ENCODE results near the gene SYNPR.
"Not testable (repeated sequence)": the region's sequence is repeated elsewhere in the genome, so short reads cannot be mapped to it uniquely, and the experiment has no call there.

Gene SYNPR

GRCh38 chr3:63278171-63279004 lies at the start of gene SYNPR:
Gene SYNPR (plus strand): TSS chr3:63278308.
- DNase-seq (ENCODE audit: low read depth), result no peak

DNA sequence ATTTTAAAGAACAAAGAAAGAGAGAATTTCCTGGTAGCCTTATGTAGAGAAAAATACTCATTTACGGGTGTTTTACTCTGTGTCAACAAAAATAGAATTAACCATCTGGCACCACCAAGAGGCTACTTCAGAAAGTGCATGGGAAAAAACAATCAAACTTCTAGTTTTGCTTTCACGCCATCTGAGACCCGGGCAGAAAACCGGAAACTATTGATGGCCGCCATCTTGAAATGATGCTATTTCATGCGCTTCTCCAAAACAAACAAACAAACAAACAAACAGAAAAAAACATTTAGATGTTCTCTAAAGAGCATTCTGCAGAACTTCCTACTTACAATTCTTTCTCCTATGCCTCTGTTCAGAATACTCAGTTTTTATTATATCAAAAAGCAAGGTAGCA lies 49.4 kb upstream of the SYNPR start:
- no peak for DNase-seq (ENCODE audit: low read depth)

GRCh38 chr3:63230146-63230545 lies 48.0 kb upstream of the SYNPR start:
- DNase-seq (ENCODE audit: low read depth), result no peak

- DNase-seq (ENCODE audit: low read depth), result no peak
Measured at GRCh38 chr3:63231643-63232042, 46.5 kb upstream of the SYNPR start.

- no peak for DNase-seq (ENCODE audit: low read depth)
Measured at GRCh38 chr3:63232764-63233396, 45.2 kb upstream of the SYNPR start.

DNA sequence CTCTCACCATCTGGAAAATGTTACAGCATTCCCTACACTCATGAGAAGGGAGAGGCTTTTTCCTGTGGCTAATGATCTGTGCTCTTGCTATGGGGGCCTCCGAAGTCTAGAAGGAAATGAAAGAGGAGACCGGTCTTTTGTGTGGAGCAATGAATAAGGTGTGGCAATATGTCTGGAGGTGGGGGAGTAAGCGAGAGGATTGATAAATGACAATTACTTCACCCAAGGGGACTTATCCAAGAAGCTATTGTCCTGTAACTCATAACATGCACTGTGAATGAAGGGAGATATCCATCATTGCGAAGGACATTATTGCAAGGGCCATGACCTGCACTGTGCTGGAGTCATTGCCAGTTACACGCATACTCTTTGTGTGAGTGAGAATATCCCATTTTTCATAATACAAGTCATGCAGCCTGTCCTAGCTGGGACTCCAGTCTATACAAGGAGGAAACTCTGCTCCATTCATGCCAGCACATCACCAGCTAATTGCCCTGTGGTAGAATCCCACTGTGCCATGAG lies 37.7 kb upstream of the SYNPR start:
- no peak for DNase-seq (ENCODE audit: low read depth)

GRCh38 chr3:63242124-63242523 lies 36.0 kb upstream of the SYNPR start:
- DNase-seq (ENCODE audit: low read depth), result no peak

DNA sequence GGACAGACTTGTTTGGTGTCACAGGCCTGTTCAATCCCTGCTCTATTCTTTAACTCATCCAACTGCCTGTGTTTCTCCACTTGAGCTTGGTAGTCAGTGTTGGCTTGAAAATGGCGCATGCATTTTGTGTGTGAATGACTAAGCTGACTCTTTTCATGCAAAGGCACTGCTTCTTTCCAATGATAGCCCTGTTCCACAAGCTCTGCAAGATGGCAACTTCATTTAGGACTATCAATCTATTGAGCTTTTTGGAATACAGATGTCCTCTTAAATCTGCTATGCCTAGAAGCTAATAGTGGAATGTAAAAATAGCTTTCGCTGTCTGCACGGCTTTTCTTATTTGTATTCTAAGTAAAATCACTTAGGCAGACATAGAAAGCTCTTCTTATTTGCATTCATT lies 33.6 kb upstream of the SYNPR start:
- no peak for DNase-seq (ENCODE audit: low read depth)

- no peak for DNase-seq (ENCODE audit: low read depth)
Measured at GRCh38 chr3:63245726-63246241, 32.3 kb upstream of the SYNPR start.

DNA sequence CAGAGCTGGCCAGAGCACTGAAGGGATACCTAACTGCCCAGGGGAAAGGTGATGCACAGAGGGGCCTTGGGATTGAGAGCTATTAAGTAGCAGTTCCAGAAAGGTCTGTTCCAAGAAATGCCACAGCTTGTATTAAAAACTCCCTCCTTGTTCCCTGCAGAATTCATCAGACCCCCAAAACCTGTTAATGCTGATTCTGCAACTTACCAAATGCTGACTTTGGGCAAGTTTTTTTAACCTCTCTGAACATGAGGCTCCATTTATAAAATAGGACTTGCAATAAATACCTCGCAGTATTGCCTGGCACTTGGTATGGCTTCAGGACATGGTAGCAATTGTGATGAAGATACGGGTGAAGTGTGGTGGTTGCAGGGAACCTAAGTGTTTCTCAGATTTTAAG lies 30.1 kb upstream of the SYNPR start:
- DNase-seq (ENCODE audit: low read depth), result no peak

GRCh38 chr3:63251499-63251898 lies 26.6 kb upstream of the SYNPR start:
- DNase-seq (ENCODE audit: low read depth), result no peak

- not testable (repeated sequence) for DNase-seq (ENCODE audit: low read depth)
Measured at GRCh38 chr3:63255819-63256218, 22.3 kb upstream of the SYNPR start.

DNA sequence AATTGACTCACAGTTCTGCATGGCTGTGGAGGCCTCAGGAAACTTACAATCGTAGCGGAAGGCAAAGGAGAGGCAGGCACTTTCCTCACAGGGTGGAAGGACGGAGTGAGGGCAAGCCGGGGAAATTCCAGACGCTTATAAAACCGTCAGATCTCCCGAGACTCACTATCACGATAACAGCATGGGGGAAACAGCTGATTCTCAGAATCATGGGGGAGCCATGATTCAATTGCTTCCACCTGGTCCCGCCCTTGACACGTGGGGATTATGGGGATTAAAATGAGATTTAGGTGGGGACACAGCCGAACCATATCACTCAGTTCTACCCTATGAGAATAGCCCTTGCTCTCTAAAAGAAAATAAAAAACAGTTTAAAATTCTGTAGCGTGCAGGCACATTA lies 13.4 kb upstream of the SYNPR start:
- DNase-seq (ENCODE audit: low read depth), result no peak

- DNase-seq (ENCODE audit: low read depth), result no peak
Measured at GRCh38 chr3:63274359-63274758, 3.7 kb upstream of the SYNPR start.

- no peak for DNase-seq (ENCODE audit: low read depth)
Measured at GRCh38 chr3:63279005-63279841, 1.1 kb downstream of the SYNPR start.

- DNase-seq (ENCODE audit: low read depth), result no peak
Measured at GRCh38 chr3:63287610-63288009, 9.5 kb downstream of the SYNPR start.

DNA sequence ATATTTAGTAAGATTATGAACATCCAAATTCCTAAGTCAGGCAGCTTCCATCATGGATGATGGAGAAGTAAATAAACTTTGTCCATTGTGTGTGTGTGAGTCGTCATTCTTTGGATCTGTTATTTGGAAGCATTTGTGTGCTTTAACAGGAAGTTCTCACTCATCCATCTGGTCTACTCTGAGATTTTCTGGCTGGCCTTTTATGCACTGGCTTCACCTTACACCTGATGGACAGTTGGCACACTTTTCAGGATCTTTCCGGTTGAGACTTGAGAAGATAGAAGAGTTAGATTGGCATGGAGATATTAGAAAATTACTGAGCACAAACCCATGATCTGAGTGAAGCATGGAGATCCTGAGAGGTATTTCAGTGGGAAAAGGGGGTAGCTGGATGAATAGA lies 12.6 kb downstream of the SYNPR start:
- no peak for DNase-seq (ENCODE audit: low read depth)

GRCh38 chr3:63294332-63294731 lies 16.2 kb downstream of the SYNPR start:
- no peak for DNase-seq (ENCODE audit: low read depth)

DNA sequence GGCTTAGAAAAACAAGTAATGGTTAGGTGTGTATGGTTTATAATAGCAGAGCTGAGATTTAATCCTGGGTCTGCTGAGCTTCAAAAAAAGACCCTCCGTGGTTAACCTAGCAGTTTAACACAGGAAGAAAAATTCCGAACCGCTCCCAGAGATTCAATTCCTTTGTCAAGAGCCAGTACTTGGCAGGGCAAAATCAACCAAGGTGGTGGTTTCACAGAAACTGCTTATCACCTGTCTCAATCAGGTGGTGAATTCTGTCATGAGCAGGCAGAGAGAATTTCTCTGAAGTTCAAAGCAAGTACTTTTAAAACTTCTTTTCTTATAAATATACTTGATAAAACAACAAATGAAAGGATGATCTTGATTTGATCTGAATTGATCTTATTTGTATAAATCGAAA lies 17.2 kb downstream of the SYNPR start:
- DNase-seq (ENCODE audit: low read depth), result no peak

DNA sequence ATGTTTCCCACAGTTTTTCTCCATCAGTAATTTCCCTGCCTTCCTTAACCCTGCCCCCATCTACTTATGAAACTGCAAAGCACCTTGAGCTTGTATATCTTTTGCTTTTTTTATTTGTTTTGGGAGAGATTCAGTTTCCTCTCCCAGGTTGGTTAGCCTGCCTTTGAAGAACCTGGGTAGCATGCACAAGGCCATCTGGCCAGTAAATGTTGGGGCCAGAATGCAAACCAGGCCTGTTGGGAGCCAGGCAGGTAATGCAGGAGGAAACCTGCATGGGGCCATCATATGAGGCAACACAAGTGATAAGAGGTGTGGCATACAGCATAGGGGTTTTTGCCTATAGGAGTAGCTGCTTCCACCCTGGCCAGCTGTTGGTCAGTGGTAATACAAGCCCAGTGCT lies 17.7 kb downstream of the SYNPR start:
- DNase-seq (ENCODE audit: low read depth), result no peak

DNA sequence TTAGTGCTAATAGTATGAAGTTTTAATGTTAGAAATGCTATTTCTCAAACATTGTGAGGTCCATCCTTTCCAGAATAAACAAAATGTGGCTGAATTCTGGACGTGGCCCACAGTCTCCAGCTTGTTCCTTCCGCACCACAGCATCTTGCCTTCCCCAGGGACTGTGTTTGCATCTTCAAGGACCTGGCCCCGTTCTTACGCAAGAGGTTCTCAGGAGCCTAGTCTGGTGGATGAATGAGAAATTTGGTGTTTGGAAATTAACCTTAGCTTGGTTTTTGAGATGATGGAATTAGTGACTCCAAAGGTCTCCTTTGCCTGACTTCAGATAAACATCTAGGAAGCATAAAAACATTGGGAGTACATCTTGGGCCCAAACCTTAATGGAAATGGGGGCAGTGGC lies 18.1 kb downstream of the SYNPR start:
- DNase-seq (ENCODE audit: low read depth), result no peak

DNA sequence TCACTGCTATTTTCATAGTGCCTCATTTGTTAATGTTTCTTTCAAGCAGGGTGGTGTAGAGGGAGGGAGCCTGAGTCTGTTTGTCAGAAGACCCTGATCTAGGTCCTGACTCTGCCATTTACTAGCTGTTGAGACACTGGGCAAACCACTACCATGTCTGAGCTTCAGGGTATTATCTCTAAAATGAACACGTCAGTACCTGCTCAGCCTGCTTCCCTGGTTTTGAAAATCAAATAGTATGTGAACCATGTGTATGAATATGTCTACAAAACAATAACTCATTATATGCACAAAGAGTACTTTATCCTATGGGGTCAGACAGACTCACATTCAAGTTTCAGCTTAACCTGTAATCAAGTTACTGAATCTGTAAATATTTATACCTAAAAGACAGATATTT lies 25.1 kb downstream of the SYNPR start:
- no peak for DNase-seq (ENCODE audit: low read depth)
